ENCODE data around the gene EFNB3. TPM values are rescaled to one million over a fixed set of nuclear protein-coding genes. Genes with fewer than 3 reads are reported as not detected.

EFNB3 gene
- total RNA-seq, 2 experiments from 2014 or later: not detected

DNA sequence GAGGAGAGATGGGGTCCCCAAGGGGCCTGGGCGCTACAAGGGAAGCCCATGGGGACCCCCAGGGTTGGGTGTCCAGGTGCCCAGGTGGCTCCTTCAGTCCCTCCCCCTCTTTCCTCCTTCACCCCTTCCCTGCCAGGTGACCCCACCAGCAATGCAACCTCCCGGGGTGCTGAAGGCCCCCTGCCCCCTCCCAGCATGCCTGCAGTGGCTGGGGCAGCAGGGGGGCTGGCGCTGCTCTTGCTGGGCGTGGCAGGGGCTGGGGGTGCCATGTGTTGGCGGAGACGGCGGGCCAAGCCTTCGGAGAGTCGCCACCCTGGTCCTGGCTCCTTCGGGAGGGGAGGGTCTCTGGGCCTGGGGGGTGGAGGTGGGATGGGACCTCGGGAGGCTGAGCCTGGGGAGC is 4.0 kb downstream of the EFNB3 start:
- H3K4me3 Mint-ChIP-seq: no peak overlapping the region
- no peak overlapping the region for H3K27ac Mint-ChIP-seq
- H3K4me3 ChIP-seq (ENCODE audit: low read length): no peak overlapping the region
- ATAC-seq (ENCODE audit: poor library complexity) (no peak), DNase-seq (no peak)
- TF ChIP-seq CTCF (IDR thresholded peaks at IDR 0.05): no peak
- H3K9me3 ChIP-seq (ENCODE audit: control insufficient read depth in 1 of 2, insufficient read depth in 1 of 2, low read length in 2 of 2): peaks cover 0 to 6% of the 10 kb centered on the region in 2 experiments
- intact Hi-C loops (cut with DNase I, micrococcal nuclease): no loop called here
- peaks cover 79% of the 10 kb centered on the region for H3K27me3 Mint-ChIP-seq
- H3K9me3 Mint-ChIP-seq: no peaks in the 10 kb centered on the region
- peaks cover 25% of the 10 kb centered on the region for H3K4me1 ChIP-seq (ENCODE audit: insufficient read depth, low read length)
- no peaks in the 10 kb centered on the region for H3K36me3 Mint-ChIP-seq (ENCODE audit: low read depth)
- ChIA-PET CTCF (no interaction called here), POLR2A (no interaction called here)
- peaks cover 29% of the 10 kb centered on the region for H3K4me1 Mint-ChIP-seq (ENCODE audit: low read depth)
- H3K27ac ChIP-seq (ENCODE audit: low read depth in 1 of 2, low read length in 2 of 2): no peak overlapping the region
- peaks cover 46 to 53% of the 10 kb centered on the region in 2 experiments for H3K27me3 ChIP-seq (ENCODE audit: control insufficient read depth in 1 of 2, insufficient read depth in 2 of 2, low read length in 2 of 2)
- no peaks in the 10 kb centered on the region for H3K36me3 ChIP-seq (ENCODE audit: insufficient read depth, low read length)

DNA sequence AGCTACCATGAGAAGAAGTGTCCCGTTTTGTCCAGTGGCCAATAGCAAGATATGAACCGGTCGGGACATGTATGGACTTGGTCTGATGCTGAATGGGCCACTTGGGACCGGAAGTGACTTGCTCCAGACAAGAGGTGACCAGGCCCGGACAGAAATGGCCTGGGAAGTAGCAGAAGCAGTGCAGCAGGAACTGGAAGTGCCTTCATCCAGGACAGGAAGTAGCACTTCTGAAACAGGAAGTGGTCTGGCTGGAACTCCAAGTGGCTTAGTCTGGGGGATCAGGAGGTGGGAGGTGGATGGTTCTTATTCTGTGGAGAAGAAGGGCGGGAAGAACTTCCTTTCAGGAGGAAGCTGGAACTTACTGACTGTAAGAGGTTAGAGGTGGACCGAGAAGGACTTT is 5.3 kb downstream of the EFNB3 start:
- Mint-ChIP-seq H3K36me3 (ENCODE audit: low read depth) (no peaks in the 10 kb centered on the region), H3K4me3 (no peak overlapping the region), H3K27me3 (peaks cover 81% of the 10 kb centered on the region), H3K27ac (no peak overlapping the region), H3K4me1 (ENCODE audit: low read depth) (peaks cover 21% of the 10 kb centered on the region), H3K9me3 (no peaks in the 10 kb centered on the region)
- Histone ChIP-seq H3K27ac (ENCODE audit: low read depth in 1 of 2, low read length in 2 of 2) (no peak overlapping the region), H3K4me3 (ENCODE audit: low read length) (no peak overlapping the region), H3K27me3 (ENCODE audit: control insufficient read depth in 1 of 2, insufficient read depth in 2 of 2, low read length in 2 of 2) (peaks cover 43 to 51% of the 10 kb centered on the region in 2 experiments), H3K4me1 (ENCODE audit: insufficient read depth, low read length) (peaks cover 12% of the 10 kb centered on the region), H3K36me3 (ENCODE audit: insufficient read depth, low read length) (no peaks in the 10 kb centered on the region), H3K9me3 (ENCODE audit: control insufficient read depth in 1 of 2, insufficient read depth in 1 of 2, low read length in 2 of 2) (no peaks in the 10 kb centered on the region)
- ATAC-seq (ENCODE audit: poor library complexity): no peak
- ChIA-PET CTCF (interaction anchor here (1.5 kb wide), 1 partner anchor 23 kb away, joined by 3 read pairs; no protein-coding TSS in a partner anchor), POLR2A (no interaction called here)
- no peak for DNase-seq
- no peak for TF ChIP-seq CTCF (IDR thresholded peaks at IDR 0.05)
- intact Hi-C loops (cut with DNase I, micrococcal nuclease): no loop called here

GRCh38 chr17:7711051-7711755 is 6.2 kb downstream of the EFNB3 start:
- Mint-ChIP-seq H3K27me3 (peaks cover 82% of the 10 kb centered on the region), H3K4me3 (no peak overlapping the region), H3K36me3 (ENCODE audit: low read depth) (no peaks in the 10 kb centered on the region), H3K4me1 (ENCODE audit: low read depth) (peaks cover 15% of the 10 kb centered on the region), H3K9me3 (no peaks in the 10 kb centered on the region), H3K27ac (no peak overlapping the region)
- POLR2A ChIA-PET: no interaction called here
- Histone ChIP-seq H3K4me1 (ENCODE audit: insufficient read depth, low read length) (peaks cover 6% of the 10 kb centered on the region), H3K9me3 (ENCODE audit: control insufficient read depth in 1 of 2, insufficient read depth in 1 of 2, low read length in 2 of 2) (no peaks in the 10 kb centered on the region), H3K4me3 (ENCODE audit: low read length) (no peak overlapping the region), H3K27me3 (ENCODE audit: control insufficient read depth in 1 of 2, insufficient read depth in 2 of 2, low read length in 2 of 2) (peaks cover 43 to 51% of the 10 kb centered on the region in 2 experiments), H3K27ac (ENCODE audit: low read depth in 1 of 2, low read length in 2 of 2) (no peak overlapping the region), H3K36me3 (ENCODE audit: insufficient read depth, low read length) (no peaks in the 10 kb centered on the region)
- intact Hi-C loops (cut with DNase I, micrococcal nuclease): no loop called here
- TF ChIP-seq CTCF (IDR thresholded peaks at IDR 0.05): no peak
- DNase-seq (no peak), ATAC-seq (ENCODE audit: poor library complexity) (no peak)
- CTCF ChIA-PET: interaction anchor here (1.5 kb wide), 1 partner anchor 23 kb away, joined by 3 read pairs; no protein-coding TSS in a partner anchor
